Activated CD4-positive, alpha-beta T cell treated with anti-CD3 and anti-CD28 coated beads, Interleukin-2, amount 10 ng/mL, durations not matched to agents 24 days and 14 days (primary cell): Measurements from ENCODE around the gene PBLD. TPM values are rescaled to one million over a fixed set of nuclear protein-coding genes. Genes with fewer than 3 reads are reported as not detected.
"Not testable (repeated sequence)": the region's sequence is repeated elsewhere in the genome, so short reads cannot be mapped to it uniquely, and the experiment has no call there.

ENCODE experiments used
- DNase-seq: peaks from one replicate; pipeline ENCODE4 v3.0.0; 2022
- H3K27ac Mint-ChIP-seq: one replicate; pipeline ENCODE4 v1.8.0; 2022; ENCODE audit warnings: mild to moderate bottlenecking, mixed read lengths
- H3K27me3 Mint-ChIP-seq: one replicate; pipeline ENCODE4 v1.8.0; 2022; ENCODE audit warnings: mixed read lengths
- H3K36me3 Mint-ChIP-seq: one replicate; pipeline ENCODE4 v1.8.0; 2022; ENCODE audit warnings: low read depth, mild to moderate bottlenecking, mixed read lengths
- H3K4me1 Mint-ChIP-seq: one replicate; pipeline ENCODE4 v1.8.0; 2021; ENCODE audit warnings: mixed read lengths
- H3K4me3 Mint-ChIP-seq: one replicate; pipeline ENCODE4 v1.8.0; 2022; ENCODE audit warnings: mild to moderate bottlenecking, moderate library complexity, mixed read lengths
- H3K9me3 Mint-ChIP-seq: one replicate; pipeline ENCODE4 v1.8.0; 2021; ENCODE audit warnings: mixed read lengths
- intact Hi-C: fragments of 100-400 bp; cut with micrococcal nuclease; formaldehyde crosslinking; loops from one replicate; pipeline ENCODE4 v1.15.1; 2023
- total RNA-seq: library from RNA; stranded (reverse); gene quantifications from 2 replicates; pipeline ENCODE4 v1.2.3, GENCODE V29; 2022

The PBLD gene
- total RNA-seq, 1 donor from 2014 or later: 1.6 TPM

- H3K36me3 Mint-ChIP-seq: no peaks in the 10 kb centered on the region
- peaks cover 4% of the 10 kb centered on the region for H3K4me1 Mint-ChIP-seq
- H3K9me3 Mint-ChIP-seq: no peaks in the 10 kb centered on the region
These were observed 81.6 kb downstream of the PBLD start for GRCh38 chr10:68251151-68251550.

DNA sequence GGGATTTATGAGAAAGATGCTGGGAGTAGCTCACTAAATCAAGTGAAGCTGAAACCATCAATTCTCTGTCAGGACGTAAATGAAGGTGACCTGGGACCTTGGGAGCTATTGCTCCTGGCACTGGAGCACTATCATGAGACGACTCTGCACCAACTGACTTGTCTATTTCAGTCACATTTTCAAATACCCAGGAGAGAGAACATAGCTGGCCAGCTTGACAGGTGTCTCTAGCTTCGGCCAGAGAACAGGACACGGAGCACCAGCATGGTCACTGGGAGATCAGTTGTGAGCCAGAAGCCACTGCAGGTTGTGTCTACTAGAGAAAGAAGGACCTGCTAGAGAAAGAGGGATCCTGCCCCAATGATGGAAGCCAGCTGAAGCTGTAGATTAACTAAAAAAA lies 83.4 kb downstream of the PBLD start:
- Mint-ChIP-seq H3K4me3 (no peak overlapping the region), H3K4me1 (peaks cover 4% of the 10 kb centered on the region)

More at GRCh38 chr10:68251151-68251550, 81.6 kb downstream of the PBLD start:
- Mint-ChIP-seq H3K4me3 (no peak overlapping the region), H3K27ac (no peak overlapping the region), H3K27me3 (peaks cover 2% of the 10 kb centered on the region)
- intact Hi-C loops: no loop called here
- DNase-seq: no peak

GRCh38 chr10:68247931-68248330 lies 84.8 kb downstream of the PBLD start:
- H3K9me3 Mint-ChIP-seq: no peaks in the 10 kb centered on the region
- intact Hi-C loops: no loop called here
- DNase-seq: no peak
- H3K4me3 Mint-ChIP-seq: no peak overlapping the region
- H3K27ac Mint-ChIP-seq: no peak overlapping the region
- H3K36me3 Mint-ChIP-seq: no peaks in the 10 kb centered on the region
- peaks cover 3% of the 10 kb centered on the region for H3K27me3 Mint-ChIP-seq
- H3K4me1 Mint-ChIP-seq: peaks cover 4% of the 10 kb centered on the region

More for the DNA sequence above, 83.4 kb downstream of the PBLD start:
- peaks cover 3% of the 10 kb centered on the region for H3K27me3 Mint-ChIP-seq
- no peak overlapping the region for H3K27ac Mint-ChIP-seq
- no peaks in the 10 kb centered on the region for H3K36me3 Mint-ChIP-seq
- intact Hi-C loops: no loop called here
- no peaks in the 10 kb centered on the region for H3K9me3 Mint-ChIP-seq
- no peak for DNase-seq

- H3K27ac Mint-ChIP-seq, DNase-seq, H3K4me3 Mint-ChIP-seq, H3K4me1 Mint-ChIP-seq, H3K36me3 Mint-ChIP-seq, H3K27me3 Mint-ChIP-seq, intact Hi-C loops, H3K9me3 Mint-ChIP-seq: not testable (repeated sequence)
These were observed 86.3 kb downstream of the PBLD start for GRCh38 chr10:68246397-68246796.

- Mint-ChIP-seq H3K4me3 (no peak overlapping the region), H3K36me3 (no peaks in the 10 kb centered on the region), H3K27me3 (peaks cover 3% of the 10 kb centered on the region), H3K4me1 (no peaks in the 10 kb centered on the region), H3K9me3 (no peaks in the 10 kb centered on the region), H3K27ac (no peak overlapping the region)
- DNase-seq: no peak
- intact Hi-C loops: no loop called here
These were observed 90.7 kb downstream of the PBLD start for GRCh38 chr10:68242051-68242450.

GRCh38 chr10:68239596-68240150 lies 93.1 kb downstream of the PBLD start:
- intact Hi-C loops: no loop called here
- peaks cover 5% of the 10 kb centered on the region for H3K27me3 Mint-ChIP-seq
- DNase-seq: no peak
- no peak overlapping the region for H3K27ac Mint-ChIP-seq
- H3K9me3 Mint-ChIP-seq: no peaks in the 10 kb centered on the region
- H3K4me3 Mint-ChIP-seq: no peak overlapping the region
- H3K36me3 Mint-ChIP-seq: no peaks in the 10 kb centered on the region
- H3K4me1 Mint-ChIP-seq: no peaks in the 10 kb centered on the region

DNA sequence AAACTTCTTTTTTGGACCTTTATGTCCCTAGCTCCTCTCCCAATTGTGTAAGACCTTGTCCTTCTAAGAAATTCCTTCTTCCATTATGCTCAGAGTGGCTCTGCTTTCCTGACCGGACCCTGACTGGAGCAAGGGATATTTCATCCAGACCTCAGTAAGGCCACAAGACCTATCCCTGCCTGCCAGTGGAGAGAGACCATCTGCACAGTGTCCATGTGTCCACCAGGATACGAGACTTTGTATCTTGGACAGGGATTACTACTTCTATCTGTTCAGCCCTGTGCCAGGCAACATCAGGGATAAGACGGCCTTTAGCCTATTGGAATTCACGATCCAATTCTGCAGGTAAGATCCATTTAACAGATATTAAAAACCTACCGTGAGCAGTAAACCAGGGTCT lies 93.7 kb downstream of the PBLD start:
- intact Hi-C loops: no loop called here
- Mint-ChIP-seq H3K27ac (no peak overlapping the region), H3K9me3 (no peaks in the 10 kb centered on the region), H3K4me1 (no peaks in the 10 kb centered on the region), H3K27me3 (peaks cover 5% of the 10 kb centered on the region), H3K36me3 (no peaks in the 10 kb centered on the region), H3K4me3 (no peak overlapping the region)
- no peak for DNase-seq

DNA sequence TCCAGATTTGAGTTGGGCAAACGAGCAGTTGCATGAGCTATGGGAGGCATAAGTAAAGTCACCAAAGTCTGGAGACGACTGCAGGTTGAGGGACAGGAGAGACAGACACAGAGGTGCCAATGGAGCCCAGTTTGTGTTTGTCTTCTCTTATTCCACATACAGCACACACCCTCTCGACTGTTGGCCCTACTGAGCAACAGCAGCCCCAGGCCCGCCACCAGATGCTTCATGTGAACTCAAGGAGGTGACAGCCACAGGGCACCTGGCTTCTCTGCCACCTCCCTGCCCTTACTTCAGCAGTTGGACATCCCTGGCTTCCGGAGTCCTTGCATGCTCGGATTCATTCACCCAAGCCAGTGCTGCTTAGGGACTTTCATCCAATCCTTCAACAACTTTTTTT lies 94.4 kb downstream of the PBLD start:
- Mint-ChIP-seq H3K27ac (no peak overlapping the region), H3K27me3 (peaks cover 9% of the 10 kb centered on the region), H3K36me3 (no peaks in the 10 kb centered on the region), H3K4me1 (no peaks in the 10 kb centered on the region), H3K4me3 (no peak overlapping the region), H3K9me3 (no peaks in the 10 kb centered on the region)
- no peak for DNase-seq
- intact Hi-C loops: no loop called here

DNA sequence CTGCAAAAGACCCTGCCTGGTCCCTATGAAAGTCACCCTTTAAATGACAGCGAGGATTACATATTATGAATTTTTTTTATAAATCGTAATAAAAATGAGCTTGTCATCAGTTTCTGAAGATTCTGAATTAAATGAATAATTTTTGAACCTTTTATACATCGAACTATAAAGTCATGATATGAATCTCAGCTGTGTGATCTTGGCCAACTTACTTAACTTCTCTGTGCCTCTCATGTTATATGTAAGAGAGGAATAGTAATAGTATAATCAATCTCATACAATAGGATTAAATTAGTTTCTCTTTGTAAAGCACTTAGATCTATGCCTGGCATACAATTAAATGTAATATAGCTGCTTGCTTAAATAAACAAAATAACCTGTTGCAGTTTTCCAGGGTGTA lies 95.6 kb downstream of the PBLD start:
- peaks cover 17% of the 10 kb centered on the region for H3K27me3 Mint-ChIP-seq
- DNase-seq: no peak
- H3K9me3 Mint-ChIP-seq: no peaks in the 10 kb centered on the region
- intact Hi-C loops: no loop called here
- no peaks in the 10 kb centered on the region for H3K36me3 Mint-ChIP-seq
- H3K4me1 Mint-ChIP-seq: no peaks in the 10 kb centered on the region
- no peak overlapping the region for H3K27ac Mint-ChIP-seq
- H3K4me3 Mint-ChIP-seq: no peak overlapping the region

GRCh38 chr10:68235581-68235980 lies 97.1 kb downstream of the PBLD start:
- Mint-ChIP-seq H3K27ac (no peak overlapping the region), H3K4me3 (no peak overlapping the region), H3K9me3 (no peaks in the 10 kb centered on the region), H3K36me3 (no peaks in the 10 kb centered on the region), H3K4me1 (peaks cover 6% of the 10 kb centered on the region), H3K27me3 (peaks cover 26% of the 10 kb centered on the region)
- DNase-seq: no peak
- intact Hi-C loops: no loop called here

DNA sequence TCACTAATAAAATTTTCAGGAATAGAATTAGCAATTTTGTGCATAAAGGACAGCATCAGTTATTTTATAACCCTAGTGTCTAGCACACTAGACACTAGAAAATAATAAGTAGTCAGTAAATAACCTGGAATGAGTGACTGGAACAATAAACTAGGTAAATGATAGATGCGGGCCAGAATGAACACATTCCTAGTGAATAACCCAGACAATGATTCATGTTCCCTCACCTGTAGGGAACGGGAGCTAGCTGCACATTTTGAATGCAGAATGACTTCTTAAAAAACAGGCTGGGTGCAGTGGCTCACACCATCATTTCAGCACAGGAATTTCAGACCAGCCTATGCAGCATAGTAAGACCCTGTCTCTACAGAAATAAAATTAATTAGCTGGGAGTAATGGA lies 97.6 kb downstream of the PBLD start:
- H3K9me3 Mint-ChIP-seq: no peaks in the 10 kb centered on the region
- intact Hi-C loops: no loop called here
- H3K4me1 Mint-ChIP-seq: peaks cover 6% of the 10 kb centered on the region
- H3K36me3 Mint-ChIP-seq: no peaks in the 10 kb centered on the region
- DNase-seq: no peak
- H3K27me3 Mint-ChIP-seq: peaks cover 27% of the 10 kb centered on the region
- H3K27ac Mint-ChIP-seq: no peak overlapping the region
- H3K4me3 Mint-ChIP-seq: no peak overlapping the region

GRCh38 chr10:68233046-68233445 lies 99.7 kb downstream of the PBLD start:
- H3K4me3 Mint-ChIP-seq: no peak overlapping the region
- H3K27me3 Mint-ChIP-seq: peaks cover 41% of the 10 kb centered on the region
- intact Hi-C loops: no loop called here
- H3K36me3 Mint-ChIP-seq: no peaks in the 10 kb centered on the region
- no peaks in the 10 kb centered on the region for H3K9me3 Mint-ChIP-seq
- H3K4me1 Mint-ChIP-seq: peaks cover 6% of the 10 kb centered on the region
- DNase-seq: no peak
- no peak overlapping the region for H3K27ac Mint-ChIP-seq

Other genes starting within 250 kb of the PBLD start
- gene MYPN, start 223.4 kb downstream of the PBLD start, total RNA-seq: not detected in 2 replicates
- gene ATOH7, start 100.8 kb downstream of the PBLD start, total RNA-seq: not detected in 2 replicates
- 200 and 206 TPM in 2 replicates for gene HNRNPH3, start 864 bp downstream of the PBLD start, total RNA-seq
- gene RUFY2, start 74.3 kb upstream of the PBLD start, total RNA-seq: 9.5 and 10.3 TPM in 2 replicates
- gene DNA2, start 139.0 kb upstream of the PBLD start, total RNA-seq: 58.0 and 59.1 TPM in 2 replicates
- gene SLC25A16, start 194.6 kb upstream of the PBLD start, total RNA-seq: 15.3 and 15.9 TPM in 2 replicates
- gene TET1, start 227.4 kb upstream of the PBLD start, total RNA-seq: 0.96 and 1.2 TPM in 2 replicates